Anterior cingulate cortex (tissue), 58 donors: ENCODE results near the gene SLC7A10.

Experiments used
- DNase-seq, 58 donors: peaks; one replicate each; lab custom pipeline; 2025; lab: John Stamatoyannopoulos, UW

The SLC7A10 gene

DNA sequence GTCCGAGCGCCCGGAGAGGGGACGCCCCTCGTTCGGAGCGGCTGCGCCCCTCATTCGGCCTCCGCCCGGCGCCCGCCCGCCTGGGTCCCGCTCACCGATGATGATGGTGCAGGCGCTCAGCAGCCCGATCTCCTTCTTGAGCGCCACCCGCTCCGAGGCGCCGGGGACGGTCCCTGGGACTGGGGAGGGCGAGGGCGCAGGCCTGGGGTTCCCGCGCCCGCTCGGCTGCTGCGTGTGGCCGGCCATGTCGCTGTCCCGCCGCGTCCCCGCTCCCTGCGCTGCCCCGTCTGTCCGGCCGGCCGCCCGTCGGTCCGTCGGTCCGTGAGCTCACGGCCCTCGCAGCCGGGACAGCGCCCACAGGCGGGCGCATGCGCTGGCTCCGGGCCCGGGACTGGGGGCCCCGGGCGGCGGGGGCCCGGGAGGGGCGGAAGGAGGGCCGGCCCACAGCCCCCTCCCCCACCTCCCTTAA lies at the start of gene SLC7A10:
TSS of gene SLC7A10 (minus strand) at position 393 of the 469 bp plus-strand sequence. CDS start at position 246, 147 bp downstream.
- no peak for DNase-seq

DNA sequence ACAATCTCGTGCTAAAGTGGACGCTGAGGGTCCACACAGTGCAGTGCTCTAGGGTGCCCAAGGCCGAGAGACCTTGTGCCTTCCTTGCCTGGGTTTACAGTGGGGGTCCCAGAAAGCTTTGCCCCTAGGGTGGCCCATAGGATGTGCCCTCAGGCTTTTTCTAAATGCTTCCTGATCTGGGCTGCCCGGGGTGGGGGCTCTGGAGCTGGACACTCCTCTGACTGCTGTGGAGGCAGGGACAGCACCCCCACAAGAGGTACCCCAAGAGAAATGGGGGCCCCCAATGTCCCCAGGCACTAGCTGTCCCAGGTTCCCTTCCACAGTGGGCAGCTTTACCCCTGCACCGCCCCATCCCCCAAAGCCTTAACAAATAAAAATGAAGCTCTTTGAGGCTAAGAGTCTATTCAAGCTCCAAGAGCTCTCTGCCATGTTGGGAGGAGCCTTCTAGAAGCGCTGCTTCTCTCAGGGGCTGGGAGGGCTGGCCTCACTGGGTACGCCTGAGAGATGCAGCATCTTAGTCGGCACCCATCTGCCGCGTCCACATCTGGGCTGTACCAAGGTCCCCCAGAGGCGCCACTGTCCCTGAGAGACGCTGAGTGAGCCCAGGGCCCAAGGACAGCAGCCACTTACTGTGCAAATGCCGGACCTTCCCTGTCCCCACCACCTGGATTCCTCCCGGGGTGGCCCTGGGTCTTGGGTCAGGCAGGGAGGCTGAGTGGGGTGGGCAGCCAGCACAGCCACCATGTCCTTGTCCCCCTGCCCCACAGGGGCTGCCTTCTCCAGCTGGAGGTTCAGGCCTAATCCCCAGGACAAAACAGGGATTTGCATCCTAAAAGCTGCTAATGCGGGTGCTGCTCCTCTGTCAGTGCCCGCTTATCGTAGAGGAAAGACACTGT lies 49.3 kb upstream of the SLC7A10 start:
- no peak for DNase-seq

DNA sequence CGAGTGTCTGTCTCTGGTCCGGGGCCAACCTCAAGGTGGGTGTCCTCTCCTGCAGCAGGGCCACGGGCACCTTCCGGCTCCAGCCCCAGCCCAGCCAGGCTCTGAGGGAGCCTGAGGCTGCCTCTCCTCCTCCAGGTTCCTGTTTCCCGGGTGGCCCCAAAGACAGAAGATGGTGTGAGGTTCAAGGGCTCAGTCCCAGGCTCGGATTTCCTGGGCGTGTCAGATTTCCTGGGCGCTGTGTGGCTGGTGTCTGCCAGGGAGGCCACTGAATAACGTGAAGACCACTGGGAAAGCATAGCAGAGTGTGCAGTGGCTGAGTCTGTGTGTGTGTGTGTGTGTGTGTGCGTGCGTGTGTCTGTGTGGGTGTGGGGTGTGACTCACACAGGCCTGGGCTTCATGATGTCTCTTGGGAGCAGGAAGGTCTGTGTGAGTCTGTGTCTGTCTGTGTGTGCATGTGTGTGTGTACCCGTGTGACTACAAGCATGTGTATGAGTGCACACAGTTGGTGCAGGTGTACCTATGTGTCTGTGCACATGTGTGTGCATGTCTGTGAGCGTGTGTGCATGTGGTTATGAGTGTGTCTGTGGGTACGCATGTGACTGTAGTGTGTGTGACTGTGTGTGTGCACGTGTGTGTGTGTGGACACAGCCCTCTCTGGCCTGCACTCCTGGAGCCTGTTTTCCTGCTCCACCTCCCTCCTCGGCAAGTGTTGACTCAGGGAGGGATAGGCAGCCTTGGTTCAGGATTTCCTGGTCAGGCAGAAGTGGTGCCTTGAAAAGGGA lies 48.4 kb upstream of the SLC7A10 start:
- peak in 2 of 58 donors; percentile 6 to 10 for DNase-seq

DNA sequence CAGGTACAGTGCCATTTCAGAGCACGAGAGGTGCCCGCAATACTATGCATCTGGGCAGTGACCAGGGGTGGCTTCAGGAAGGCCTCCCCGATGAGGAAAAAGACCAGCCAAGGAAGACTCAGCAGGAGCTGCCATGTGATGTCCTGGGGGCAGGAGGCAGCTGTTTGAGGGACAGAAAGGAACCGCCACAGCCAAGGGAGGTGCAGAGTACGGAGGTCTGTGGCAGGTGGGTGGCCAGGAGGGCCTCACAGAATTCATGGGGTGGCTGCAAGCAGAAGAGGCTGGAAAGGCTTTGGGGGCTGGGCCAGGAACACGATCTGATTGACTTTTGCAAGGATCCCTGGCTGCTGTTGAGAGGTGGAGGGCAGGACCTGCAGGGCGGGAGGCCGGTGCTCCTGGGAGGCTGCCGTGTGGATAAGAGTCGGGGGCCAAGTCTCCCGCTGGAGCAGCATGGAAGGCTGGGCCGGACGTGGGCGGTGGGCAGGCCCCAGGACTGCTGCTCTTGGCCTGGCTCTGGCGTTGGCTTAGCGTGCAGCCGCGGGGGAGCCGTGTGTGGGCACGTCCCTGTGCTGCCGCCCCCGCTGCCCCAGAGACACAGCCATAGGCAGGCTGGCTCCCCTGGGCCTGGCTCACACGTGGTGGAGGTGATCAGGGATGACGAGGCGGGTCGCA lies 47.6 kb upstream of the SLC7A10 start:
- DNase-seq: no peak

DNA sequence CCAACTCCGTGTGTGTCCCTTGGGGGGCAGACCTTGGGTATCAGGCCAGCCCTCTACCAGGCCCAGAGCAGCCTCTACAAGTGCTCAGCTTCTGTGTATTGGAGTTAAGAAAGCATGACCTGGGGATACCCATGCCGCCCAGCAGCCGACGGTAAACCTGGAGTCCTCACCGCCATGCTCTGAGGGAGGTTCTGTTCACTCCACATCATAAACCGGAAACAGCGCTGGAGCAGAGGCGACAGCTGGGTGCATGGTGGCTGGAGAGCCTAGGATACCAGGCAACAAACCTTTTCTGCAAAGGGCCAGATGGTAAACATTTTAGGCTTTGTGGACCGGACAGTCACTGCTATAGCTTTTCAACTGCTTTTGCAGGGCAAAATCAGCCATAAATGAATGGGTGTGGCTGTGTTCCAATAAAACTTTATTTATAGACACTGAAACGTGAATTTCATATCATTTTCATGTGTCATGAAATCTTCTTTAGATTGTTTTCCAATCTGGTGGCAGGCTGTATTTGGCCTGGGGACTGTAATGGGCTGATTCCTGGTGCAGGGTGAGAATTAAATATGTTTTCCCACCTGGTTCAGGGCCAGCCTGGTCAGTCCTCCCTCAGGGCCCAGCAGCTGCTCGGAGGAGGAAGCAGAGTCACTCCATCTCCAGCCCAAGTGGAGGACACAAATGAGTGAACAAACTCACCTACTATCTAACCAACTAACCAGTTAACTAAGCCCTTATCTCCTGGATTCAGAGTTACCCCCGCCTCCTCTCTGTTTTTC lies 45.8 kb upstream of the SLC7A10 start:
- DNase-seq: no peak

DNA sequence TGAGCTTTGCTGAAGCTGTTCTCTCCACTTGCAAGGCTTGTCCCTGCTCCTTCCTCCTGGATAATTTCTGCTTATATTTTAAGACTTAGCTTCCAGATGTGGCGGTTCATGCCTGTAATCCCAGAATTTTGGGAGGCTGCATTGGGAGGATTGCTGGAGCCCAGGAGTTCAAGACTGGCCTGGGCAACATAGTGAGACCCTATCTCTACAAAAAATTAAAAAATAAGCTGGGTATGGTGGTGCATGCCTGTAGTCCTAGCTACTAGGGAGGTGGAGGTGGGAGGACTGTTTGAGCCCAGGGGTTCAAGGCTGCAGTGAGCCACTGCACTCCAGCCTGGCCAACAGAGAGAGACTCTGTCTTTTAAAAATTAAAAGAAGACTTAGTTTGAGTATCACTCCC lies 45.1 kb upstream of the SLC7A10 start:
- no peak for DNase-seq

DNA sequence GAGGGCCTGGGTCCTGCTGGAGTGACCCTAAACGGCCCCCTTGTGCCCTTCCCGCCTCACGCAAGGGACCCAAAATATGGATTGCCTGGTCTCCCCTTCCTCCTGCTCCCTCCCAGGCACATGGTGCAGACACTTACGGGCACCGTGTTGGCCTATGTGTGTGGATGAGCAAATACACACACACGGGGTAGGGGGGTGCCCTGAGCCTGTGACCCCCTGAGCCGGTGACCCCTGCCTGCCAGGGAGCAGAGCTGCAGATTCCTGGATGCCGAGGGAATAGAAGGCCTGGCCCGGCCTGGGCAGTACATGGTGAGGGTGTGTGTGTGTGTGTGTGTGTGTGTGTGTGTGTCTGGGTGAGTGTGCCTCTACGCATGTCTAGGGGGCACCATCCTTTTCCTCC lies 43.4 kb upstream of the SLC7A10 start:
- no peak for DNase-seq

DNA sequence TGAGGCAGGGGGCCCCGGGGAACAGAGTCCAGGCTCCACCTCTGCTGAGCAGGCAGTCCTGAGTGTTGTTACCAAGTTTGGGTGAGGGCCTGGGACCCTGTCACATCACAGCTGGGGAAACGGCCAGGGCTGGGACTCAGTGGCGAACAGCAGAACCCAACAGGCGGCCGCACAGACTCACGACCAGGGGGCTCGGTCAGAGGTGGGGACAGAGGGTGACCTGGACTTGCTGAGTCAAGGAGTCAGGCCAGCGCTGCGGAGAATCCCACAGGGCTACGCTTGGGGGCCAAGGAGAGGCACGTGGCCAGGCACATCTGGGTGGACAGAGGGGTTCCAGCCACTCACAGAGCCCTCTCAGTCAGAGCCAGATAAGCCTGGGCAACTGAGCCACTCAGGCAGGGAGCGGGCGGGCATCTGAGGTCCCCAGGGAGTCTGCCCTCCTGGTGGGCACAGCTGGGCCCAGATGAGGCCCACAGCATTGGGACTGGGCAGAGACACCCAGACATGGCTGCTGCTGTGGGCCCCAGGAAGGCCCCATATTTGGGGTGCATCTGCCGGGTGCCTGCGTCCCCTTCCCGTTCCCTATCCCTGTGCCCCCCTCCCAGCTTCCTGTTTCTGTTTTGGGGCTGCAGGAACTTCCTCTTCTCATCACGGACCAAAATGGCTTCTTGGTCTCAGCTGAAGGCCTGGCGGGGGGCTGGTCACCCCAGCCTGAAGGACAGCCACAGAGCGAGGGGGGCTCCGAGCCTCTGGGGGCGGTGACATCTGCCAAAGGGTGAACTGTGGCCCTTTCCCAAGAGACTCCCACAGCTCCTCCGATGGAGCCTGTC lies 42.7 kb upstream of the SLC7A10 start:
- DNase-seq: peak in 2 of 58 donors; percentile 6 to 9

DNA sequence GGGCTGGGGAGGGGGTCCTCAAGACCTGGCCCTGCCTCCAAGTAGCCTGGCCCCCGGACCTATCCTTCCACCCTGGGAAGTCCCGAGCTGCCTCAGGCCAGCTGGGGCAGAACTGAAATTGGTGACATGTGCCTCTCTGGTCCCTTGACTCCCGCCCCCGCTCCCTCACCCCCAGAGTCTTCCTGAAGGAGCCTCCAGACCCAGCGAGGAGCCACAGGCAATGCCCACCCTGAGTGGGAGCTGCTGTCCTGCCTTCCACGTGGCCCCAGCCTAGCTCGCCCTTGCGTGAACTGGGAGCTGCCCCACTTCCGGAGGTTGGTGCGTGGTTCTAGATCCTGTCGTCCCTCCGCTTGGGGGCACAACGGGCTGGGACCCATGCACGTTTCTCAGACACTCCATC lies 42.1 kb upstream of the SLC7A10 start:
- no peak for DNase-seq

DNA sequence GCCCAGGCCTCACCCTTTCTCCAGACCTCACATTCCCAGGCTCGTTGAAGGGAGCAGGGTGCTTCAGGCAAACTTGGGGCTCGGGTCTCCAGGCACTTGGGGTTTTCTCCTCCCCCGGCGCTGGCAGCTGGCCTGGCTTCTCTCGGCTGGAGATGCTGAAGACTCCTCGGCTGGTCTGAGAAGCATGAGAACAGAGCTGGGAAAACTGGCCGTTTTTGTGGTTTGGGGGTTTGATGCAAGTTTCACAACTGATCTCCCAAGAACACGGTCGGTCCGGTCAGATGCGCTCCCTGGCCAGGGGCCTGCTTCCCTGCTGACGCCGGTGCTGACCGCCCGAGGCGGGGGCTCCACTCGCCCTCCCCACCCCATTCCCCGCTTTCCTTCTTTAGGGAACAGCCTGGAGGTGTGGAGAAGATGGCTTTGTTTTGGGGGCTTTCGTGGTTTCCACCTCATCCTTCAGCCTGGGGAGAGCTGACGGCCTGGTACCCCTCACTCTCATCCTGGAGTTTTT lies 41.4 kb upstream of the SLC7A10 start:
- no peak for DNase-seq

DNA sequence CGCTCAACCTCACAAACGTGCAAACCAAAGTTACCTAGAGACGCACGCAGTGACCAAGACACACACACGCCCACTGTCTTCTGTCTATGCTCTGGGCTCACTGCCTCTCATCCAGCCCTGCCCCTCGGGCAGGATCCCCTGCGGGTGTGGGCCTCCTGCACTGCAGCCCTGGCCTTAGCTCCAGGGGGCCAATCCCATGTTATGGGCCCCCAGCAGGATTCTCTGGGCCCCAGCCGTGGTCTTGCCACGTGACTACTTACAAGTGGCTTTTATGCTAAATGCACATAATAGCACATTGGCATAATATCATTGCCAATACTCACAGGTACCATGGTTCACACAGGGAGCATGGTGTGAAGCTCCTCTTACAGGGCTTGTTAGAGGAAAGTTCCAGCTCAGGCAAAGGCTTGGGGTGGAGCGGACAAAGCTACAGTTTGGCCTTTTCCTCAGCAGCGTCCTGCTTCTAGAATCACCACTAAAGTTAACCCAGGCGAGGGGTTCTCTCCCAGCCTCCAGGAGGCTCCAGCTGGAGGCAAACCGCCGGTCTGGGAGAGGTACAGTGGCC lies 39.3 kb upstream of the SLC7A10 start:
- no peak for DNase-seq

DNA sequence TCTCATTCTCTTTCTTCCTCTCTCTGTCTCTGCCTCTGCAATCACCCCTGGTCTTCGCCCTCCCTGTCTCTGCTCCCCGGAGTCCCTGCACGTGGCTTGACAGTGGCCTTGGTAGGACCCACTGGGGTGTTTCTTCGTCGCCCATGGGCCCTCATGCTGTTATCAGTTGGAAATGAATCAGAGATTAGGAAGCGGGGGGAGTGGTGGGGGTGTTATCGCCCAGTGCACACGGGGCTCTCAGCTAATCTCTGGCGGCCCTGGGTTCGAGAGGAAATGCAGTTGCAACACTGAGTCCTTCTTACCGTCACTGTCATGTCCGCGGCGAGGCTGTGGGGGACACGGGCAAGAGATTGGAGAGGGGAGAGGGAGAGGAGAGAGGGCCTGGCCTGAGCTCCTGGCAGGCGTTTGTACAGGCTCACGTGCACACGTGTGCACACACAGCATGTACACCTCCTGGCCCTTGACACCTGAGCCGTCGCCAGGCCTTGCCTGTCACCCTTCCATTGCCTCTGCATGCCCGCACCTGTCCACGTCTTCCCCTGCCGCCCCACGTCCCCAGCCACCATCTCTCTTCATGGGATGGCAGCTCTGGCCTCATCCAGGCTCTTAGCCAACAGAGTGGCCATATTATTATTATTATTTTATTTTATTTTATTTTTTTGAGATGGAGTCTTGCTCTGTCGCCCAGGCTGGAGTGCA lies 37.8 kb upstream of the SLC7A10 start:
- DNase-seq: no peak

DNA sequence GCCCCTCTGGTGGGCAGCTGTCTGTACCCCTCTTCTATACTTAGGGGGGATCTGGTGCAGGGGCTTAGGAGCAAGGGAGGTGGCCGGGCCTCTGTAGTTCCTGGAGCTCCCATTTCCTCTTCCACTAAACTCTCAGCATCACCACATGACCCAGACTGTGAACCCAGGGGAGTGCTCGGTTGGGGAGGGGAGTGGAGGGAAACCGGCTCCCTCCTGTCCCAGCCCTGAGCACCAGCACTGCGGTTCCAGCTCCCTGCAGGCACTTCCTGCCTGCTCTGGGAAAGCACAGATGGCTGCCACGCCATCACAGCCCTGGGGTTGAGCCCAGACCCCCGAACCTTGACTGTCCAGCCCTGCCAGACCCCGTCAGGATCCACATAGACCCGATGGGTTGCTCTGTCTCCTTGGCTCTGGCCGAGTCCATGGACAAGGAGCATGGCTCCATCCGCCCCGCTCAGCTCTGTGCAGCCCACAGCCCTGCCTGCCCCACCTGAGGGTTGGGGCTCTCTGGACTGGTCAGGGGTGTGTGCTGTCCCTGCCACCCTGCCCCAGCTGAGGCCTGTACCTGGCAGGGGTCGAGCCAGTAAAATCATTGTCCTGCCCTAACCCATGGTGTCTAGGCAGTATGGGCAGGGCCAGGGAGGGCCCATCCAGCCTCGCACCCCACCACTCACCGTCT lies 36.0 kb upstream of the SLC7A10 start:
- DNase-seq: no peak

DNA sequence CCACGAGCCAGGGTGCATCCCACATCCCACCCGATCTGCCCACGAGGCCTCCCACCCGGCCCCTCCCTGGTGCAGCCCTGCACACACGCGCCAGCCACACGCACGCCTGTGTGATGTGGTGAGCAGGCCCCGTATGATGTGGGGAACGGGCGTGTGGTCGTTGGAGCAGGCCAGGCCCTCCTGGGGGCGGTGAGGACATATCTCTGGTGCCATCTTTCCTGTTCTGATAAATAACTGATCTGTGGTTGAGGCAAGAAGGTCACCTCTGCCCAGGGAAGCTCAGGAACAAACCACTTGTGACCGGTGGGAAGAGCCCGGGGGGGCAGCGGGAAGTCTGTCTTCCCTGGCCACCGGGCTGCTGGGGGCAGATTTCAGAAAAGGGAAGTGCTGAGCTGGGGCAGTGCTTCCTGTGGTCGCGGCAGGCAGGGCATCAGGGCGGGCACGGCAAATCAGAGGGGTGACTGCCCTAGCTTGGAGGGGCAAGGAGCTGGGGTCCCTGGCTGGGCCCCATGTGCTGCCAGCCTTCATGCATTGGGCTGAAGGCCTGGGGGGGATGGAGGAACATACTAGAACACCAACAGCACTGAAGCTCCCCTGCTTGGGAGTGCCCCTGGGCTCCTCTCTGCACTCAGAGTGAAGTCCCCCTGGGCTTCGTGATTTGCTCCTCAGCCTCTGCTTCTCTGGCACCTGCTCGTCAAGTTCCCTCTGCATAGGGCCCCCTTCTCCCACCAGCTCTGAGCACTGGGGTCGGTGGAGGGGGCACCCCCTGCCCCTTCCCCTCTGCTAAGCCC lies 35.2 kb upstream of the SLC7A10 start:
- DNase-seq: peak in 10 of 58 donors; percentile 15 to 35 (median 24)

DNA sequence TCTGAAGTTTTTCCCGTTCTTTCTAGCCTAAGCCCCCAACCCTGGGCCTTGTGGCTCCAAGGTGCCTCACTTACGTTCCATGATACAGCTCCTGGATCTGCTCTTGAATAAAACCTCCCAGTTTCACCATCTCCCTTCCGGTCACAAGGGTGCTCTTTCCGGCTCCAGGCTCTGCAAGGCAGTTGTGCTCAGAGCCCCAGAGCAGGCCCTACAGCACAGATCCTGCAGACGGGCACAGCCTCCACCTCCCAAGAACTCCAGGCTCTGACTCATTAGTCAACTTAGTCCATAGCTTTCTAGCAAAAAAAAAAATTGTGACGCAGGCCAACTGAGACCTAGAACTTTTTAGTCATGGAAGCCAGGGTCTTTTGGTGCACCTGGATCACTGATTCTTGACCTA lies 33.9 kb upstream of the SLC7A10 start:
- DNase-seq: no peak

DNA sequence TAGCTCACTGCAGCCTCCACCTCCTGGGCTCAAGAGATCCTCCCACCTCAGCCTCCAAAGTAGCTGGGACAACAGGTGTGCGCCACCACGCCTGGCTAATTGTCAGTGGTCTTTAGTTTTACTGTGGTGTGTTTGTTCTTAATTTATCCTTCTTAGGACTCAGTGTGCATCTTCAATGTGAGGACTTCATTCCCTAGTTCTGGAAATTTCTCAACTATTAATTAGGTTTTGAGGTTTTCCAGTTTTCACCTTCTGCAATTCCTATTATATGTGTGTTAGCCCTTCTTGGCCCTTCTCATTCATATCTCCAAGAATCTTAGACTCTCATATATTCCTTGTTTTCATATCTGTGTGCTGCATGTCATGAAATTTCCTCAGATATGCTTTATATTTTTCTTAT lies 32.2 kb upstream of the SLC7A10 start:
- DNase-seq: no peak

DNA sequence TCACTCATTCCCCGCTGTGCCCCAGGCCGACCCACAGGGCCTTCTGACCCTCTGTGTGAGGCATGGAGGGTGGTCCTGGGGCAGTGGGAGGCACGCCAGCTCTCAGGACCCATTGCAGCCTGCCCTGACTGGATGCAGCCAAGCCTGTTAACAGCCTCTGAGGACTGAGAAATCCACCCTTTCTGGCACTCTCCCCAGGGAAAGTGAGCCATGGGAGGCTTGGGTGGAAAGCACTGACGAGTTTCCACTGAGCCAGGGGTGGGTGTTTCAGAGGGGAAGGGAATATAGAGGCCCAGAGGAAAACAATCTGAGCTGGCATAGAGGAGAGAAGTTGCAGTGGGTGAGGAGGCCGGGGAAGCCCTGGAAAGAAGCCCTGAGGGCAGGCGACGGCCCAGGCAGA lies 30.6 kb upstream of the SLC7A10 start:
- peak in 6 of 58 donors; percentile 8 to 31 (median 14) for DNase-seq
